SKM-1 treated with dmso at 0.1 percent for 144 hours (cell line): ENCODE results near the gene LAMA3.

Experiments used
- DNase-seq: peaks from one replicate; lab custom pipeline; 2025; ENCODE audit not compliant: unreplicated experiment; lab: John Stamatoyannopoulos, UW

LAMA3 gene

GRCh38 chr18:23964282-23965238, 275.3 kb downstream of the LAMA3 start:
- DNase-seq: no peak

GRCh38 chr18:23966909-23967308, 277.7 kb downstream of the LAMA3 start:
- DNase-seq: no peak

- DNase-seq: peak; percentile 44
Measured at GRCh38 chr18:23967321-23968089, 278.3 kb downstream of the LAMA3 start.

GRCh38 chr18:23968638-23969604, 279.7 kb downstream of the LAMA3 start:
- DNase-seq: no peak

- no peak for DNase-seq
Measured at GRCh38 chr18:23969664-23970063, 280.4 kb downstream of the LAMA3 start.

- DNase-seq: no peak
Measured at GRCh38 chr18:23970161-23971096, 281.2 kb downstream of the LAMA3 start.

- DNase-seq: no peak
Measured at GRCh38 chr18:23971097-23971440, 281.8 kb downstream of the LAMA3 start.

- no peak for DNase-seq
Measured at GRCh38 chr18:23971666-23972230, 282.5 kb downstream of the LAMA3 start.

GRCh38 chr18:23972453-23972852, 283.2 kb downstream of the LAMA3 start:
- DNase-seq: no peak

GRCh38 chr18:23977103-23977502, 287.9 kb downstream of the LAMA3 start:
- DNase-seq: no peak

GRCh38 chr18:23977719-23978483, 288.6 kb downstream of the LAMA3 start:
- DNase-seq: peak; percentile 16

- no peak for DNase-seq
Measured at GRCh38 chr18:23981369-23981980, 292.2 kb downstream of the LAMA3 start.

GRCh38 chr18:23982155-23983079, 293.2 kb downstream of the LAMA3 start:
- no peak for DNase-seq

GRCh38 chr18:23983112-23983511, 293.9 kb downstream of the LAMA3 start:
- DNase-seq: no peak

GRCh38 chr18:23986600-23987359, 297.5 kb downstream of the LAMA3 start:
- DNase-seq: no peak
